GM12864 (cell line): ENCODE measurements around the gene LMO4.

Experiments
- DNase-seq: peaks from one replicate; pipeline ENCODE4 v3.0.0-alpha.2; 2011; ENCODE audit warnings: low read depth
- H3K4me3 ChIP-seq: 2 replicates; pipeline ENCODE4 v1.5.1; 2011; ENCODE audit warnings: mild to moderate bottlenecking, low read depth, low read length, control low read depth
- CTCF ChIP-seq: IDR thresholded peaks from 2 replicates; pipeline ENCODE4 v1.5.1; 2011; ENCODE audit warnings: low read depth, mild to moderate bottlenecking, moderate library complexity, low read length, control low read depth, inconsistent platforms; ENCODE audit errors: missing control alignments

Gene LMO4

GRCh38 chr1:87328272-87329050 is at the start of gene LMO4:
TSS of gene LMO4 (plus strand) at chr1:87328880. CDS start at chr1:87332016, 3,136 bp downstream.
- no peak for TF ChIP-seq CTCF
- peak within 1 kb of the TSS; percentile 67 for H3K4me3 ChIP-seq
- DNase-seq, result peak; percentile 92

GRCh38 chr1:87279536-87279875 is 49.2 kb upstream of the LMO4 start:
- DNase-seq, result no peak
- no peak for TF ChIP-seq CTCF
- no peak overlapping the region for H3K4me3 ChIP-seq

- TF ChIP-seq CTCF, result peak; percentile 37
- no peak for DNase-seq
Observed at GRCh38 chr1:87279966-87280535, 48.6 kb upstream of the LMO4 start.

GRCh38 chr1:87284456-87285240 is 44.0 kb upstream of the LMO4 start:
- no peak for DNase-seq
- H3K4me3 ChIP-seq, result no peak overlapping the region
- no peak for TF ChIP-seq CTCF

More at GRCh38 chr1:87279966-87280535, 48.6 kb upstream of the LMO4 start:
- no peak overlapping the region for H3K4me3 ChIP-seq

- TF ChIP-seq CTCF, result no peak
- H3K4me3 ChIP-seq, result no peak overlapping the region
- no peak for DNase-seq
Observed at GRCh38 chr1:87291107-87291506, 37.6 kb upstream of the LMO4 start.

GRCh38 chr1:87292684-87293493 is 35.8 kb upstream of the LMO4 start:
- H3K4me3 ChIP-seq, result no peak overlapping the region
- peak; percentile 38 for DNase-seq
- peak; percentile 56 for TF ChIP-seq CTCF
